NCI-H1930 (cell line): ENCODE measurements around the gene CMKLR1.

Experiments used
- DNase-seq, 2 experiments: peaks; one replicate each; lab custom pipeline; 2025; lab: John Stamatoyannopoulos, UW

The CMKLR1 gene

DNA sequence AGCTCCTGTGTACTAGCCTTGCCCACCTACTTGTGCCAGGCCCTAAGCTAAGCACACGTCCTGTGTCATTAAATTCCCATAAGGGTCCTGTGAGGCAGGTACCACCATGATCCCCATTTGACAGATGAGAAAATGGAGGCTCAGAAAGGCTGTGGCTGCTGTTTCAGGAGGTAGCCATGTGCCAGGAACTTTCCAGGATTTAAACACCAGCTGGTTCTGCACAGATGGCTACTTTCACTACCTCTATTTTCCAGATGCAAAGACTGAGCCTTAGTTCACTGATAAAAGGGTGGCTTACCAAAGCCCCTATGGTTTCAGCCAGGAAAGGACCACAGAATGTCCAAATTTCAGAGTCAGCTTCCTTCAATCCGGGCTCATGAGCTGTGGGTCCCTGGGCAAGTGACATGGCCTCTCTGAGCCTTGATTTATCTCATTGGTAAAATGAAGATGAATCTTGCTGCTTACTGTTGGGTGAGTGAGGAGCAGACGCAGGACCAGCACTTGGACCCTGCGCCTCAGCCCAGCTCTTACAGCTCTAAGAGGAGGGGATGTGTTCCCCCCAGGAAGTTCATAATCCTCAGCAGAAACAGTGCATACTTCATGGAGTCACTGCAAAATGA lies 23.5 kb downstream of the CMKLR1 start:
- no peak for DNase-seq

DNA sequence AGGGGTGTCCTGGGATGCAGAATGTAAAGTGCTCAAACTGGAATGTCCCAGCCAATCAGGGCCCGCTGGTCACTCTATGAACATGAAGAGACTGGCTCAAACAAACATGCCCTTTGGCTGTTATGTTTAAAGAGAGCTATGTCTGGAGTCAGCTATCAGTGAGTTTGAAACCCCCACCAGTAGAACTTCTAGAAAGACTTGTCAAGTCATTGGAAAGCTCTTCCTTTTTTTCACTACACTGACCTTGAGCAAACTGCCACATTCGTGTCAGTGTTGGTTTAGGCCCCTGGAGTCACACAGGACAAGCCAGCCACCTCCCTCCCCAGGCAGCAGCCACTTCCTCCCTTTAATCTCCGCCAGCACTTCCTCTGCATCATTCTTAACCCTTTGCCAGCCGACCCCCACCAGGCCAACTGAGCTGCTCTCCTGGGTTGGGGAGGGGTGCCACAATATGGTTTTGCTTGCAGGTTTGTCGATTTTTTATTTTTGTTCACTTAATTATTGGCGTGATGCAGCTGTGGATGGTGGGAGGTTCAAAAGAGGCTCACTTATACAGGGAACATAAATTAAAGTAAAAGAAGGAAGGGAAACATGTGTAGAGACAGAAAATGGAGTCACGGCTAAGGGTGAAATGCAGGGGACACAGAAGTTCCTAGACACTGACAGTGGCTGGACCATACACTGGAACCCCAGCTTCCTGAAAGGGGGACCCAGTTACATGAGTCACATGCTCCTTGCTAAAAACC lies 25.3 kb downstream of the CMKLR1 start:
- DNase-seq, result no peak

DNA sequence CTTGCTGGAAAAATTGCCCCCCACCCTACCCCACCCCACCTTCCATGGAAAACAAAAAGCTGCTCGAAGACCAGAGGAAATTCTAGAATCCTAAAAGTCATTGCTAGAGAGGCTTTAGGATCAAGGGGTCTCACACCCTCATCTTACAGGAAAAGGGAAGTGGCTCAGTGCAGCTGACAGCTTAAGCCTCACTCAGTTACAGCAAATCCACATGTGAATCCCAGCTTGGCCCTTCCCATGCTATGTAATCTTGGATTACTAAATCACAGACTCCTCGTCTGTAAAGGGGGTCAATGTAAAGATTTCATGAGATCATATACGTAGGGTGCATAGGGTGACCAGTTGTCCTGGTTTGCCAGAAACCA lies 25.9 kb downstream of the CMKLR1 start:
- DNase-seq, result no peak

DNA sequence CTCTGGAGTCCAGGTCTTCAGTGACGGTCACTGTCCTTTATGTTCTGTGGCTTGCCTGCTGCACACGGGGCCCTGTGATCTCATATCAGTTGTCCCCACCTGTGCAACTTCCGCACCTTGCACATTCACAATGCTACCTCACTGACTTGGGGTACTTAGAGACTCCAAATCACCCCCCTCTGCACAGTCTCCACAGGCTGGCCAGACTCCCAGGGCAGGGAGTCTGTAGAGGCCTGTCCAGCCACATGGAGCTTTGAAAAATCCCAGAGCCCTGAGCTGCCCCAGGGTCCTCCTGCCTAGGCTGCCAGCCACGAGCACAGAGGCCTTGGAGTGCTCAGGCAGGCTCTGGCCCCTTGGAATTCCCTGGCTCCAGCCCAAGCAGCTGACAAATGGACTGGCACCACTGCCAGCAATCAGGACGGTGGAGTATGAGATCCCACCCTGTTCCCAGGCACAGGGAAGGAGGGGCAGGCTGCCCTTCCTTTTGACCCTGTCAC lies 26.4 kb downstream of the CMKLR1 start:
- DNase-seq, result no peak

DNA sequence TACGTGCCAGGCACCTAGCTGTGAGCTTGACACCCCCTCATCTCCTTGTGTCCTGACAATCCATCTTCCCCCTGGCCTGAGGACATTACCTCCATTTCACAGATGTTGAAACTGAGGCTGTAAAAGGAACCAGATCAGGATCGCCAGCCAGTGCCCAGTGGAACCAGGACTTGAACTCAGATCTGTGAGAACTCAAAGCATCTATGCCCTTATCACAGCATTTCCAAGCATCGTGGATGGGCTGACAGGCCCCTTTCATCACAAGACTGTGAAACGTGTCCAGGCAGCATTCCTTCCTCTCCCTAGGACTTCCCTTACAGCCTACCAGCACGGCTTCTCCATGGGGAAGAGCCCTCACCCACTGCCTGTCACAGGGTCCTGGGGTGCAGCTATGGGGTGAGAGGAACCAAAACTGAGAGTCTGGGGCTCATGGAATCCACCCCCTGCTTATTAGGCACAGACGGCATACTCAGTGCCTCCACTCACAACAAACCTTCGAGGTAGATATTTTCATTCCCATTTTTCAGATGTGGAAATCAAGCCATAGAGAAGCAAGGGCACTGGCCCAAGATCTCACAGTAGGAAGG lies 26.9 kb downstream of the CMKLR1 start:
- no peak for DNase-seq

DNA sequence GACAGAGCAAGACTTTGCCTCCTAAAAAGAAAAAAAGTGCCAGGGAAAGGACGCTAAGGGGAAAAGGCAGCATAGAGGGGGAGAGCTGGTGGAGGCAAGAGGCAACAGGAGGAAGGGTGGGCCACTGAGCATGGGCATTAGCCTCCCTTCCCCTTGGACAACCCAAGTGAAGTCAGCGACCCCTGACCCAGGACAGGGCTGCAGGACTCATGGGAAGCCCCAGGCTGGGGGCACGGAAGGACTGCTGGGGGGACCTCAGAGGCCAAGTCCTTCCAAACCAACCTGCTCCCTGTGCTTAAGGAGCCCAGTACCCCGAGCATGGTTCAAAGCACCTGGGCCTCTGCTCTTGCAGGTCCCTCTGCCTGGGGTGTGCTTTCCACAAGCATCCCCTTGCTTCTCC lies 27.5 kb downstream of the CMKLR1 start:
- DNase-seq, result no peak

DNA sequence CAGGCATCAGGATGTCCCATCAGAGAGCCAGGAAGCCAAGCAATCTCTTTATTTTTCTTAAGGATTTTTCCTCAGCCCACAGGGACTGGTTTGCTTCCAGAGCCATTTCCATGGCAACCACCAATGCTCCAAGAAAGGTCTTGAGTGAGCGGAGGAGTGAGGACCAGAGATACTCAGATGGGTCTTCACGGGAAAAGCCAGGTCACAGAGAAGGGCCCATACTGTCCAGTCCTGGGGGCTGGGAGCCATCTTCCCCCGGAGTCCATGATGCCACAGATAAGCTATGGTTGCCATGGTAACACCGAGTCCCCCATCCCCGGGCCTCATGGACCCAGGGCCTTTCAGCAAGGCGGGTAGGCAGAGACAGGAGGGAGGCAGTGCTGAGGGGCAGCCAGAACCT lies 28.6 kb downstream of the CMKLR1 start:
- no peak for DNase-seq

DNA sequence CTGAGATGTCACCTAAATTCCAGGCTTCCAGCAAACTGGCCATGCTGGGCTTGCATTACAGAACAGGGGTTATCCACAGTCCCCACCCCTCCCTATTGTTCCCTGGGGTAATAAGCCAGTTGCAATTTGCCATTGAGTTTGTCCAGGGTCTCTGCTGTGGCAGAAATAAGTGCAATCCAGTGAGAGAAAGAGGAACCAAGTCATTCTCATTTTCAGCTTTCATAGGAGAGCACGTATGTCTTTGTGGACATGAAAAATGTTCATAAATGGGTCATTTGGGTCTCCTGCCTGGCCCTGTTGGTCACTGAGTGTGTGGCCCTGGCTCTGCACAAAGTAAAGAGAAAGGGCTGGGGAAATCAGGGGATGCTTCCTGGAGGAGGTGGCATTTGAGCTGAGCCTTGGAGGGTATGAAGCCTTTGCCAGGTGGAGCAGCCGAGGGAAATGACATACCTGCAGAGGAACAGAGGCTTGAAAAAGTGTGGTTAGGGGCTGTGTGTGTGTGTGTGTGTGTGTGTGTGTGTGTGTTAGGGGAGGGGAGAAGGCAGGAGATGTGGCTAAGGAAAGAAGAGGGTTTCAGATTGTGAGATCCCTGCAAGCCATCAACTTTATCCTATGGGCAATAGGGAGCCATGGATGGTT lies 29.3 kb downstream of the CMKLR1 start:
- no peak for DNase-seq

DNA sequence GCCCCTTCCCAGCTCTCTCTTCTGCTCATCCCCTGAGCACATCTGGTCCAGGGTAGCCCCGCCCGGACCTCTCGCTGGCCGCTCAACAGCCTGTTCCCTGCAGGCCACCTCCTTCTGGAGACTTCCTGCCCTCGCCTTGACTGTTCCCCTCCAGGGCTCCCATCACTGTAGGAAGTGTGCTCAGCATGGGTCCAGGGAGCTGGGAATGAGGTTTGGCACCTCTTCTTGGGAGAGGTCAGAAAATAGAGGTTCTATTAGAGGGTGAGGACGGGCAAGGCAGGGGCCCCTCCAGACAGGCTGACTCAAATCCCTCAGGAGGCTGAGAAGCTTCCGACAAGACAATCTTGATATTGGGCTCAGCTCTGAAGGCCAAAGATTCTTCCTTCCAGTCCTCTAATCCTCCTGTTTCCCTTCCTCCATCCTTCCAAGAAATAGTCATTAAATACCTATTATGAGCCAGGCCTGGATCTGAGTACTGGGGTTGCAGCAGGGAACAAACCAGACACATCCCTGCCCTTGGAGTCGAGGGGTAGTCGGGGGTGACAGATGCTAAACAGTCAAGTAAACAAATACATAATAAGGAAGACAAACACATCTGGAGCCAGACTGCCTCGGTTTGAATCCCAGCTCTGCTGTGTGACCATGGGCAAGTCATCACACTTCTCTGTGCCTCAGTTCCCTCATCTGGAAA lies 30.6 kb downstream of the CMKLR1 start:
- no peak for DNase-seq

DNA sequence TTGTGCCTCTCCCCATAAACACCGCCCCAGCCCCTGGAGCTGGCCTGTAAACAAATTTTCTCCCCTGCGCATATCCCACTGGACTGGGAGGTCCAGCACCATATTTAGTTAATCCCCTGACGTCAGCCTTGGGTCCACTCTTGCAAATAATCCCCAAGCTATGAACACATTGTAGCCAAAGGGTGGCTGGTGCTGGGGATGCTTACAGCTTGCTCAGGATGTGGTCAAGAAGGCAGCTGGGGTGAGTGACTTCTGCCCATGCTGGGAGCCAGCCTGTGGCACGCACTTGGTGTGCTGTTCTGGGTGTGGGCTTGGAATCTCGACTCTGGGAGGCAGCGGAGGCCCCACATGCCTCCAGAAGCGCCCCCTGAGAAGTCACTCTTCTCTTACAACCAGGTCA lies 32.1 kb downstream of the CMKLR1 start:
- no peak for DNase-seq

DNA sequence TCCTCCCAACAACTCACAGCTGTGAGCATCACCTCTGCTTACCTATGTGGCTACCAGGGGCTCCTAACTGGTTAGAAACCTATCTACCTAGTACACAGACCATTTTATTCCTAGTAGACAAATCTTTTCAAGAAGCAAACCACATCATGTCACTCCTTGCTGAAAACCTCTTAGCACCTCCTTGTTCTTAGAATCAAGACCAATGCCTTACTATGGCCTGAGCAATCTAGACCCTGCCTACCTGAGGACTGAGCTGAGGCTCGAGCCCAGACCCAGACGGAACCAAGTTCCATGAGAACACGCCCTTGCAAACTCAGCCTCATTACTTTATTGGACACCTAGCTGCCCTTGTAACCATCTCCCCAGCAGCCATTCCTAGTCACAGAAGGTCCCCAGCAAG lies 32.6 kb downstream of the CMKLR1 start:
- no peak for DNase-seq

DNA sequence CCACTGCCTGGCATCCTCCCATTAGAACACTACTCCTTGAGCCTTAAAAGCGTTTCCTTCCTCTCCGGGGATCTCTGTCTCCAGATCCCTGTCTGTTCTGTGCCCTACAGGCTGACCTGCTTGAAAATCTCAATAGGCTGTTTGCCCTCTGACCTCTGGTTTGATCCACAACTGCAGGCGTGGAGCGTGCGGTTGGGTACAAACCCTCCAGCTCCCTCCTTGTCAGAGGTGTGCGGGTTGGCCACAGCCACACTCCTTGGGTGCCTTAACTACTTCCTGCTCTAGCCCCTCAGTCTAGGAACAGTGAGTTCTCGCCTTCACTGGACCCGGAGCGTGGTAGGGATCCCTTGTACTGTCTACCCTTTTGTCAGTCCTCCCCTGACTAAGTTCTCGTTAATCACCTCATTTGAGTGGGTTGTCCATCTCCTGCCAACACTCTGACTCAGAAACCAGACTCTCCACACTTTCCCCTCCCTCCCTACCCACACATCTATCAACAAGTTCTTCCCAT lies 33.1 kb downstream of the CMKLR1 start:
- DNase-seq, result no peak

DNA sequence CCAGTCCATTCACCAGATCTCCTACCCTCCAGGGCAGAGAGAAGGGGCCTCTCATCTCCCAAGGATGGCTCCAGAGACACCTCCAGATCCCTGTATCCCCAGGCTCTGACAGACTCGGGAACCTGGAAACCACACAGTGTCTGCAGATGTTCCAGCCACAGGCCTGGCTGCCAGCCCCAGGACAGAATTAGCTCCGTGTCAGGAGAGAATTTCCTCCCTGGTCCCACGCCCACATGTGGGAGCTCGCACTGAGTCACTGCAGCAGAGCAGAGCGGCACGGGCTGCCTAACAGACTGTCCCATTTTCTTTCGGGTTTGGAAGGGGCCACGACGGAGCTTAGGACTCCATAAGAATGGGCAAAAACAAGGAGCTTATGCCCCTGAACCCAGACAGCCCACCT lies 33.6 kb downstream of the CMKLR1 start:
- DNase-seq, result no peak

DNA sequence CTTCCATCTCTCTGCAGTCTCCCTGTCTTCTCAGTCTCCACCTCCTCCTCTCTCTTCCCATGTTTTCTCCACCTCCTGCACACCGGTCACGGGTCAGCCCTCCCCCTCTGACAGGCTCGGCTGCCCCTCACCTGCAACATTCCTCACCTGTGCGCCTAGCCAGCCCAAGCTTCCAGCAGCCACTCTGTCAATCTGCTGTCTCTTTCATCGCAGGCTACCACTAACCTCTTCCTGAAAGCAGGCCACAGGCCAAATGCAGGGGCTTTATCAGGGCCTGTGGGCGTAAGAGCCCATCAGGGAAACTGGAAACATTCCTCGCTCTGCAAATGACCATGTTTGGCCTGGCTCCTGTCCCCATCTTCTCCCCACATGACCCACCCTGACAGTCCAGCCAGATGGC lies 34.5 kb downstream of the CMKLR1 start:
- no peak for DNase-seq

DNA sequence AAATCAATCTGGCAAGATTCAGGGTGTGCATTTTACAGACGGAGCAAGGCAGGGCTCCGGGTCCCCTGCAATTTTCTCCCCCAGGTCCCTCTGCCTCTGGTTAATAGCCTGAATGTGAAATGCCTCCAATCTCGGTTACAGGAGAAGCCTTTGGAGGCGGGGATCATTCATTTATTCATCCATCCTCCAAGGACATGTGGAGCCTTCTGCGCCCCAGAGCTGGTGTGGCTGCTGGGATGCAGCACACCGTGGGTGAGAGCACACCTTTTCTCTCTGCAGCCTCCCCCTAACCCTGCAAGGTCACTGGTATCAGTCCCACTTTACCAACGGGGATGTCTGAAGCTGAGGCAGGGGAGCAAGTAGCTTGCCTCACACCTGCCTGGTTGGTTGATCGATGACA lies 35.4 kb downstream of the CMKLR1 start:
- no peak for DNase-seq

DNA sequence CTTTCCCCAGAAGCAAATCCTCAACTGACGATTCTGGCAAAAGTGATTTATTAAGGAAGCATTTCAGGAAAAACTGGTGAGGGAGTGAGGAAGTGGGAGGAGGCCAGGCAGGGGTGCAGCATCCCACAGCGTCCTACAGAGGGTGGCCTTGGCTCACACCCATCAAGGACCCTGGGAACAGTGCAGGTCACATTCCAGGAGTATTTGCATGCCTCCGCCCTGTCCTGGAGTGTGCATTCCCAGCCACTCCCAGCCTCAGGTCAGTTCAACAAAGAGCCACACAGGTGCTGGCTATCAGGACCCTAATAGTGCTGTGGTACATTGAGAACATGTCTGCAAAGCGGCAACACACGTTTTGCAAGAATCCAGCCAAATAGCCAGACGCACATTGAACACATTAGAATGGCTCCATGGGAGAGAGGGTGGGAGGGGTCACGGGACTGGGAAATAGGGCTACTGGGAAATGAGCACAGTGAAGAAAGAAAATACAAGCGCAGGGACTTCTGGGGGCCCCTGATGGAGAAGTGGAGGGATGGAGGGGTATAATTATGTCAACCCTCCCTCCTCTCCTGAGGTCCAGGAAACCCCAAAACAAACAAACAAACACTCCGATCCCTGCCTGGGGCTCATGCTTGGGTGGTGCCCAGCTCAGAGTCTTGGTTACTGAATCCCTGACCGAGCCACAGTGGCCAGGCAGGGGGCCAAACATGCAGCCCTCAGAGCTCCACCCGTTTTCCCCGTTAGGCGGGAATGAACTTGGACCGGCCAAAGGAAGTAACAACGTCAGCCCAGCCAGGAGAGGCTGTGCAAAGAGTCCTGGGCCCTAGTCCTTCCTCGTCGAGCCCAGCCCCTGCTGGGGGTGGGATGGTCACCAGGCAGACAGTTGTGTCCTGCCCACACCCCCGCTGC lies 36.5 kb downstream of the CMKLR1 start:
- DNase-seq, result no peak

DNA sequence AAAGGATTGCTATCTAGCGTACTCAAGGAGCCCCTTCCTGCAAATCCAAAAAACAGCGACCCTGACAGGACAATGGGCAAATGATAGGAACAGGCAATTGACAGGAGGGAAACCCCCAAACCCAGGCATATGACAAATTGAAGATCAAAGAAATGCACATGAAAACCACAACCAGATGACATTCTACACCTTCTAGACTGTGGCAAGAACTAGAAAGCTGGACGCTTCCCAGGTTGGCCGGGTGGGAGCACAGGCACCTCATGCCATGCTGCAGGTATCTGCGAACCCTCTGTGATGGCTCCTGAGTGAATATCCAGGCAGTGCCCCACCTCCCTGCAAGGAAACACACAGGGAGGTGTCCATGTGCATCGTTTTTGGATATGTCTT lies 37.1 kb downstream of the CMKLR1 start:
- DNase-seq, result no peak

DNA sequence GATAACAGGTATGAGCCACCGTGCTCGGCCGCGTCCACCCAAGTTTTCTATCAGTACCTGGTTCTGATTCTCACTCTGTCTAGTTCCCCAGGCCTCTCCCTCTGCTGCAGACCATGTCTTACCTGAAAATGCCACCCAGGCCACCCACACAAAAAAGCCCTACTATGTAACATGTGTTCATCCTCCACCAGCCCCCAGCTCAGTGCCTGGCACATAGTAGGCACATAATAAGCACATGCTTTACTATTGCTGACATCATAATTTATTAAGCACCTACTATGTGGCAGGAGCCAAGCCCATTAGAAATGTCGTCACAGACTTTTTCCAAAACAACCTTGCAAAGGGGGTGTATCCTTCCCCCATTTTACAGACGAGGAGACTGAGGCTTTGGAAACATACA lies 37.8 kb downstream of the CMKLR1 start:
- DNase-seq, result no peak

DNA sequence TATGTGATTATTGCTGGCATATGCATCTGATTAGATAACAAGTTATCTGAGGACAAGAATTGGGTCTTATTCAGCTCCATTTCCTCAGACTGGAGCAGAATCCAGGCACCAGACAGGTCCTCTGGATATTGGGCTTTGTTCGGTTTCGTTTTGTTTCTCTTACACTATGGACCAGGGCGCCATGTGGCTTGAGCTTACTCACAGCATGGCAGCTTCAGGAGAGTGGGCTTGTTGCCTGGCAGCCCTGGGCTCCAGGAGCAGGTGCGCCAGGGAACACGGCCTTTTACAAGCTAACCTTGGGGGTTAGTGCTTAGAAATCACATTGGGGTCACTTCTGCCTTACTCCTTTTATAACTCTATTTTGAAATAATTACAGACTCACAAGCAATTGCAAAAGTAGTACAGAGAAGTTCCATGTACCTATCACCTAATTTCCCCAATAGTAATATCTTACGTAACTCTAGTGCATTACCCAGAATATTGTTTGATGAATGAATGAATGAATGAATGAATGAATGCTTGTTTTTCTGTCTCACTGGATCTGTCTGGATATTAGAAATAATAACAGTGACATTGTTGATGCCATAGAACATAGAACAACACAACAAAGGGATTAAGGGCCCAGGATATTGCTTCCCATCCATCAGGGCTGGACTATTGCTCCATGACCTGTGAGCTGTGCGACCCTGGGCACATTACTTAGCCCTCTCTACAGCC lies 39.0 kb downstream of the CMKLR1 start:
- no peak for DNase-seq

DNA sequence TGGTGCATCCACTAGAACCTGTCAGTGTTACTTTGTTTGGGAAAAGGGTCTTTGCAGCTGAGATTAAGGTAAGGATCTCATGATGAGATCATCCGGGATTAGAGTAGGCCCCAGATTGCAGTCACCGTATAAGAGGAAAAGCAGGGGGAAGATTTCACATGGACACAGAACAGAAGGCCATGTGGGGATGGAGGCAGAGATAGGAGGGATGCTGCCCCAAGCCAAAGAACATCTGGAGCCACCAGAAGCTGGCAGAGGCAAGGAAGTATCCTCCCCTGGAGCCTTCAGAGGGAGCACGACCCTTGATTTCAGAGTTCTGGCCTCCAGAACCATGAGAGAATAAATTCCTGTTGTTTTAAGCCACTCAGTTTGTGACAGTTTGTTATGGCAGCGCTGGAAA lies 39.6 kb downstream of the CMKLR1 start:
- DNase-seq, result no peak
